Progenitor cell of endocrine pancreas (in vitro differentiated cells): Measurements from ENCODE around the gene OVCH1. TPM values are rescaled to one million over a fixed set of nuclear protein-coding genes. Genes with fewer than 3 reads are reported as not detected.

ENCODE experiments used
- DNase-seq: peaks from one replicate; pipeline ENCODE4 v3.0.0; 2021; ENCODE audit warnings: low spot score; ENCODE audit not compliant: unreplicated experiment
- H3K27ac Mint-ChIP-seq: 2 replicates; pipeline ENCODE4 v1.8.0; 2021; ENCODE audit warnings: mild to moderate bottlenecking, moderate library complexity, mixed read lengths
- H3K27me3 Mint-ChIP-seq: 2 replicates; pipeline ENCODE4 v1.8.0; 2021; ENCODE audit warnings: mixed read lengths
- H3K36me3 Mint-ChIP-seq: 2 replicates; pipeline ENCODE4 v1.8.0; 2022; ENCODE audit warnings: mixed read lengths; ENCODE audit not compliant: insufficient read depth
- H3K4me1 Mint-ChIP-seq: 2 replicates; pipeline ENCODE4 v1.8.0; 2021; ENCODE audit warnings: low read depth, mixed read lengths
- H3K4me3 Mint-ChIP-seq: 2 replicates; pipeline ENCODE4 v1.8.0; 2021; ENCODE audit warnings: low read depth, mild to moderate bottlenecking, moderate library complexity, mixed read lengths
- H3K9me3 Mint-ChIP-seq: 2 replicates; pipeline ENCODE4 v1.8.0; 2021; ENCODE audit warnings: low read depth, mixed read lengths
- CTCF ChIP-seq: fragments of 200-600 bp; sonication (generic); IDR thresholded peaks from one replicate; pipeline ENCODE4 v1.5.0; 2021; ENCODE audit warnings: antibody characterized with exemption, mild to moderate bottlenecking; ENCODE audit not compliant: unreplicated experiment
- total RNA-seq: library from RNA; stranded (reverse); gene quantifications from 2 replicates; pipeline ENCODE4 v1.2.1, GENCODE V29; 2021

The OVCH1 gene
- total RNA-seq, 1 donor from 2014 or later: 0.65 TPM

GRCh38 chr12:29508949-29509348 lies 11.5 kb upstream of the OVCH1 start:
- H3K9me3 Mint-ChIP-seq: no peaks in the 10 kb centered on the region
- no peak overlapping the region for H3K4me3 Mint-ChIP-seq
- peaks cover 2% of the 10 kb centered on the region for H3K36me3 Mint-ChIP-seq
- no peak for TF ChIP-seq CTCF
- H3K4me1 Mint-ChIP-seq: peaks cover 8% of the 10 kb centered on the region
- no peaks in the 10 kb centered on the region for H3K27me3 Mint-ChIP-seq
- DNase-seq: no peak
- no peak overlapping the region for H3K27ac Mint-ChIP-seq

GRCh38 chr12:29505122-29505521 lies 7.6 kb upstream of the OVCH1 start:
- TF ChIP-seq CTCF: no peak
- Mint-ChIP-seq H3K4me3 (no peak overlapping the region), H3K27me3 (no peaks in the 10 kb centered on the region), H3K4me1 (peaks cover 4% of the 10 kb centered on the region), H3K27ac (no peak overlapping the region), H3K36me3 (peaks cover 2% of the 10 kb centered on the region), H3K9me3 (no peaks in the 10 kb centered on the region)
- no peak for DNase-seq

GRCh38 chr12:29503283-29503682 lies 5.8 kb upstream of the OVCH1 start:
- Mint-ChIP-seq H3K27ac (no peak overlapping the region), H3K9me3 (no peaks in the 10 kb centered on the region), H3K4me3 (no peak overlapping the region), H3K4me1 (peaks cover 4% of the 10 kb centered on the region), H3K27me3 (no peaks in the 10 kb centered on the region), H3K36me3 (no peaks in the 10 kb centered on the region)
- TF ChIP-seq CTCF: no peak
- DNase-seq: no peak

GRCh38 chr12:29499235-29499634 lies 1.7 kb upstream of the OVCH1 start:
- DNase-seq: no peak
- no peaks in the 10 kb centered on the region for H3K4me1 Mint-ChIP-seq
- no peaks in the 10 kb centered on the region for H3K36me3 Mint-ChIP-seq
- no peaks in the 10 kb centered on the region for H3K9me3 Mint-ChIP-seq
- TF ChIP-seq CTCF: no peak
- H3K27me3 Mint-ChIP-seq: no peaks in the 10 kb centered on the region
- H3K27ac Mint-ChIP-seq: no peak overlapping the region
- H3K4me3 Mint-ChIP-seq: no peak overlapping the region

GRCh38 chr12:29492891-29493290 lies 4.6 kb downstream of the OVCH1 start:
- peaks cover 3% of the 10 kb centered on the region for H3K4me1 Mint-ChIP-seq

More at GRCh38 chr12:29492891-29493290, 4.6 kb downstream of the OVCH1 start:
- no peak for TF ChIP-seq CTCF
- no peak overlapping the region for H3K4me3 Mint-ChIP-seq
- no peak overlapping the region for H3K27ac Mint-ChIP-seq
- no peaks in the 10 kb centered on the region for H3K9me3 Mint-ChIP-seq
- DNase-seq: no peak
- no peaks in the 10 kb centered on the region for H3K27me3 Mint-ChIP-seq
- H3K36me3 Mint-ChIP-seq: no peaks in the 10 kb centered on the region
